NCI-H1436 treated with DMSO at 0.1 percent for 48 hours (cell line): ENCODE measurements around the gene RNF214.
A peak's percentile ranks its signal among the peaks of the same experiment; 100 is the strongest.

Source experiments
- DNase-seq: peaks from one replicate; lab custom pipeline; 2025; lab: John Stamatoyannopoulos, UW

Gene RNF214

GRCh38 chr11:117282956-117283355, 50.5 kb downstream of the RNF214 start:
- DNase-seq, result no peak

GRCh38 chr11:117284053-117284452, 51.6 kb downstream of the RNF214 start:
- no peak for DNase-seq

GRCh38 chr11:117286588-117286987, 54.1 kb downstream of the RNF214 start:
- no peak for DNase-seq

GRCh38 chr11:117287668-117288067, 55.2 kb downstream of the RNF214 start:
- no peak for DNase-seq

GRCh38 chr11:117289795-117290194, 57.3 kb downstream of the RNF214 start:
- DNase-seq, result no peak

- DNase-seq, result no peak
These were observed 58.4 kb downstream of the RNF214 start, which contains the start of gene BACE1-AS for GRCh38 chr11:117290809-117291396. BACE1-AS (plus strand) TSS chr11:117291346.

GRCh38 chr11:117292616-117293015, 60.1 kb downstream of the RNF214 start:
- DNase-seq, result no peak

GRCh38 chr11:117295438-117296137, 63.1 kb downstream of the RNF214 start:
- no peak for DNase-seq

- DNase-seq, result no peak
These were observed 64.4 kb downstream of the RNF214 start for GRCh38 chr11:117296881-117297280.

- no peak for DNase-seq
These were observed 65.7 kb downstream of the RNF214 start for GRCh38 chr11:117298195-117298594.

GRCh38 chr11:117299351-117300282, 67.1 kb downstream of the RNF214 start:
- DNase-seq, result no peak

GRCh38 chr11:117300283-117300663, 67.8 kb downstream of the RNF214 start:
- no peak for DNase-seq

GRCh38 chr11:117300773-117301172, 68.3 kb downstream of the RNF214 start:
- no peak for DNase-seq

GRCh38 chr11:117302228-117302627, 69.8 kb downstream of the RNF214 start:
- DNase-seq, result no peak

GRCh38 chr11:117303101-117303500, 70.6 kb downstream of the RNF214 start:
- DNase-seq, result peak; percentile 50

GRCh38 chr11:117303646-117304315, 71.3 kb downstream of the RNF214 start:
- no peak for DNase-seq

- no peak for DNase-seq
These were observed 72.7 kb downstream of the RNF214 start for GRCh38 chr11:117305145-117305544.

- no peak for DNase-seq
These were observed 76.8 kb downstream of the RNF214 start for GRCh38 chr11:117309310-117309709.

GRCh38 chr11:117313091-117313490, 80.6 kb downstream of the RNF214 start:
- DNase-seq, result no peak

- no peak for DNase-seq
These were observed 81.6 kb downstream of the RNF214 start for GRCh38 chr11:117313828-117314768.

GRCh38 chr11:117314840-117315239, 82.4 kb downstream of the RNF214 start:
- DNase-seq, result no peak
